H1 (cell line): Measurements from ENCODE around the gene MYRIP. TPM values are rescaled to one million over a fixed set of nuclear protein-coding genes. Genes with fewer than 3 reads are reported as not detected.

Experiments
- BACH1 ChIP-seq: IDR thresholded peaks from 2 replicates; pipeline ENCODE4 v1.6.1; 2012; ENCODE audit warnings: low read length, improper control_type of control experiment
- CHD2 ChIP-seq: IDR thresholded peaks from 2 replicates; pipeline ENCODE4 v1.6.1; 2012; ENCODE audit warnings: low read length, improper control_type of control experiment
- JUND ChIP-seq: IDR thresholded peaks from 2 replicates; pipeline ENCODE4 v1.6.1; 2011; ENCODE audit warnings: mild to moderate bottlenecking, improper control_type of control experiment, low read length
- SP2 ChIP-seq: IDR thresholded peaks from 2 replicates; pipeline ENCODE4 v1.6.1; 2012; ENCODE audit warnings: mild to moderate bottlenecking, low read length, inconsistent platforms
- TAF7 ChIP-seq: optimal IDR thresholded peaks from 2 replicates; pipeline ENCODE3; 2011; ENCODE audit warnings: low read depth, mild to moderate bottlenecking, inconsistent platforms, low read length, moderate library complexity, borderline replicate concordance
- TEAD4 ChIP-seq: IDR thresholded peaks from 2 replicates; pipeline ENCODE4 v1.6.1; 2012; ENCODE audit warnings: low read depth, low read length, inconsistent platforms, mixed read lengths
- polyA plus RNA-seq, 7 experiments: library from polyadenylated mRNA; depleted of rRNA in 3 of 7; stranded (reverse) in 5 of 7; unstranded in 2 of 7; fragments of >200 nt in 5 of 7; fragments of 200-250 nt in 2 of 7; gene quantifications; 1 replicate in 5 of 7; 2 replicates in 1 of 7; 4 replicates in 1 of 7; pipeline versions ENCODE4 v1.2.1 to v1.2.3, GENCODE V29; 2011 to 2013; ENCODE audit warnings: missing spikeins in 2 of 7, mixed read lengths in 2 of 7
- total RNA-seq: library from RNA; stranded (reverse); fragmentation: NEBNext Ultra II Directional; extraction: Animal tissue kit (Norgen Biotek cat#: 25700); gene quantifications from 2 replicates; pipeline ENCODE4 v1.2.1, GENCODE V29; 2021
- TF ChIP-seq, protein P1 (sequence below): fragments of 300-600 bp; sonication (generic); IDR thresholded peaks from 2 replicates; pipeline ENCODE4 v1.7.1; 2012; ENCODE audit warnings: low read length, moderate library complexity, mild to moderate bottlenecking, inconsistent platforms; ENCODE audit not compliant: insufficient replicate concordance

Gene MYRIP
- total and polyA plus RNA-seq, 2 of the 8 experiments (the other 6 are each of a cell fraction or from before 2014, with no cell fraction given), result 0.54 to 4.3 TPM

GRCh38 chr3:40057077-40057476, 247.7 kb downstream of the MYRIP start (continued):
- TF ChIP-seq, protein P1, sequence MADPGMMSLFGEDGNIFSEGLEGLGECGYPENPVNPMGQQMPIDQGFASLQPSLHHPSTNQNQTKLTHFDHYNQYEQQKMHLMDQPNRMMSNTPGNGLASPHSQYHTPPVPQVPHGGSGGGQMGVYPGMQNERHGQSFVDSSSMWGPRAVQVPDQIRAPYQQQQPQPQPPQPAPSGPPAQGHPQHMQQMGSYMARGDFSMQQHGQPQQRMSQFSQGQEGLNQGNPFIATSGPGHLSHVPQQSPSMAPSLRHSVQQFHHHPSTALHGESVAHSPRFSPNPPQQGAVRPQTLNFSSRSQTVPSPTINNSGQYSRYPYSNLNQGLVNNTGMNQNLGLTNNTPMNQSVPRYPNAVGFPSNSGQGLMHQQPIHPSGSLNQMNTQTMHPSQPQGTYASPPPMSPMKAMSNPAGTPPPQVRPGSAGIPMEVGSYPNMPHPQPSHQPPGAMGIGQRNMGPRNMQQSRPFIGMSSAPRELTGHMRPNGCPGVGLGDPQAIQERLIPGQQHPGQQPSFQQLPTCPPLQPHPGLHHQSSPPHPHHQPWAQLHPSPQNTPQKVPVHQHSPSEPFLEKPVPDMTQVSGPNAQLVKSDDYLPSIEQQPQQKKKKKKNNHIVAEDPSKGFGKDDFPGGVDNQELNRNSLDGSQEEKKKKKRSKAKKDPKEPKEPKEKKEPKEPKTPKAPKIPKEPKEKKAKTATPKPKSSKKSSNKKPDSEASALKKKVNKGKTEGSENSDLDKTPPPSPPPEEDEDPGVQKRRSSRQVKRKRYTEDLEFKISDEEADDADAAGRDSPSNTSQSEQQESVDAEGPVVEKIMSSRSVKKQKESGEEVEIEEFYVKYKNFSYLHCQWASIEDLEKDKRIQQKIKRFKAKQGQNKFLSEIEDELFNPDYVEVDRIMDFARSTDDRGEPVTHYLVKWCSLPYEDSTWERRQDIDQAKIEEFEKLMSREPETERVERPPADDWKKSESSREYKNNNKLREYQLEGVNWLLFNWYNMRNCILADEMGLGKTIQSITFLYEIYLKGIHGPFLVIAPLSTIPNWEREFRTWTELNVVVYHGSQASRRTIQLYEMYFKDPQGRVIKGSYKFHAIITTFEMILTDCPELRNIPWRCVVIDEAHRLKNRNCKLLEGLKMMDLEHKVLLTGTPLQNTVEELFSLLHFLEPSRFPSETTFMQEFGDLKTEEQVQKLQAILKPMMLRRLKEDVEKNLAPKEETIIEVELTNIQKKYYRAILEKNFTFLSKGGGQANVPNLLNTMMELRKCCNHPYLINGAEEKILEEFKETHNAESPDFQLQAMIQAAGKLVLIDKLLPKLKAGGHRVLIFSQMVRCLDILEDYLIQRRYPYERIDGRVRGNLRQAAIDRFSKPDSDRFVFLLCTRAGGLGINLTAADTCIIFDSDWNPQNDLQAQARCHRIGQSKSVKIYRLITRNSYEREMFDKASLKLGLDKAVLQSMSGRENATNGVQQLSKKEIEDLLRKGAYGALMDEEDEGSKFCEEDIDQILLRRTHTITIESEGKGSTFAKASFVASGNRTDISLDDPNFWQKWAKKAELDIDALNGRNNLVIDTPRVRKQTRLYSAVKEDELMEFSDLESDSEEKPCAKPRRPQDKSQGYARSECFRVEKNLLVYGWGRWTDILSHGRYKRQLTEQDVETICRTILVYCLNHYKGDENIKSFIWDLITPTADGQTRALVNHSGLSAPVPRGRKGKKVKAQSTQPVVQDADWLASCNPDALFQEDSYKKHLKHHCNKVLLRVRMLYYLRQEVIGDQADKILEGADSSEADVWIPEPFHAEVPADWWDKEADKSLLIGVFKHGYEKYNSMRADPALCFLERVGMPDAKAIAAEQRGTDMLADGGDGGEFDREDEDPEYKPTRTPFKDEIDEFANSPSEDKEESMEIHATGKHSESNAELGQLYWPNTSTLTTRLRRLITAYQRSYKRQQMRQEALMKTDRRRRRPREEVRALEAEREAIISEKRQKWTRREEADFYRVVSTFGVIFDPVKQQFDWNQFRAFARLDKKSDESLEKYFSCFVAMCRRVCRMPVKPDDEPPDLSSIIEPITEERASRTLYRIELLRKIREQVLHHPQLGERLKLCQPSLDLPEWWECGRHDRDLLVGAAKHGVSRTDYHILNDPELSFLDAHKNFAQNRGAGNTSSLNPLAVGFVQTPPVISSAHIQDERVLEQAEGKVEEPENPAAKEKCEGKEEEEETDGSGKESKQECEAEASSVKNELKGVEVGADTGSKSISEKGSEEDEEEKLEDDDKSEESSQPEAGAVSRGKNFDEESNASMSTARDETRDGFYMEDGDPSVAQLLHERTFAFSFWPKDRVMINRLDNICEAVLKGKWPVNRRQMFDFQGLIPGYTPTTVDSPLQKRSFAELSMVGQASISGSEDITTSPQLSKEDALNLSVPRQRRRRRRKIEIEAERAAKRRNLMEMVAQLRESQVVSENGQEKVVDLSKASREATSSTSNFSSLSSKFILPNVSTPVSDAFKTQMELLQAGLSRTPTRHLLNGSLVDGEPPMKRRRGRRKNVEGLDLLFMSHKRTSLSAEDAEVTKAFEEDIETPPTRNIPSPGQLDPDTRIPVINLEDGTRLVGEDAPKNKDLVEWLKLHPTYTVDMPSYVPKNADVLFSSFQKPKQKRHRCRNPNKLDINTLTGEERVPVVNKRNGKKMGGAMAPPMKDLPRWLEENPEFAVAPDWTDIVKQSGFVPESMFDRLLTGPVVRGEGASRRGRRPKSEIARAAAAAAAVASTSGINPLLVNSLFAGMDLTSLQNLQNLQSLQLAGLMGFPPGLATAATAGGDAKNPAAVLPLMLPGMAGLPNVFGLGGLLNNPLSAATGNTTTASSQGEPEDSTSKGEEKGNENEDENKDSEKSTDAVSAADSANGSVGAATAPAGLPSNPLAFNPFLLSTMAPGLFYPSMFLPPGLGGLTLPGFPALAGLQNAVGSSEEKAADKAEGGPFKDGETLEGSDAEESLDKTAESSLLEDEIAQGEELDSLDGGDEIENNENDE, result no peak
- TF ChIP-seq CHD2 (no peak), BACH1 (no peak), JUND (no peak), TAF7 (no peak), TEAD4 (no peak), SP2 (no peak)
- TF ChIP-seq, all 59 proteins: peak for 0
